H1 (cell line): ENCODE data around the gene CEBPE. TPM values are rescaled to one million over a fixed set of nuclear protein-coding genes. Genes with fewer than 3 reads are reported as not detected.

Experiments
- CBX5 ChIP-seq: fragments of 300-800, 300-1000 bp; sonication (generic); IDR thresholded peaks from 2 replicates; pipeline ENCODE4 v1.7.1; 2016; ENCODE audit warnings: antibody characterized with exemption, low read length, low read depth
- JUN ChIP-seq: IDR thresholded peaks from 2 replicates; pipeline ENCODE4 v1.6.1; 2011; ENCODE audit warnings: low read depth, mild to moderate bottlenecking, improper control_type of control experiment, low read length
- KDM1A ChIP-seq: fragments of 200-600, 300-600 bp; sonication (generic); IDR thresholded peaks from 2 replicates; pipeline ENCODE4 v1.7.1; 2016; ENCODE audit warnings: mild to moderate bottlenecking, low read length, borderline replicate concordance
- TAF1 ChIP-seq: IDR thresholded peaks from 2 replicates; pipeline ENCODE4 v1.6.1; 2011; ENCODE audit warnings: mild to moderate bottlenecking, low read depth, low read length
- polyA plus RNA-seq, 7 experiments: library from polyadenylated mRNA; depleted of rRNA in 3 of 7; stranded (reverse) in 5 of 7; unstranded in 2 of 7; fragments of >200 nt in 5 of 7; fragments of 200-250 nt in 2 of 7; gene quantifications; 1 replicate in 5 of 7; 2 replicates in 1 of 7; 4 replicates in 1 of 7; pipeline versions ENCODE4 v1.2.1 to v1.2.3, GENCODE V29; 2011 to 2013; ENCODE audit warnings: missing spikeins in 2 of 7, mixed read lengths in 2 of 7
- total RNA-seq: library from RNA; stranded (reverse); fragmentation: NEBNext Ultra II Directional; extraction: Animal tissue kit (Norgen Biotek cat#: 25700); gene quantifications from 2 replicates; pipeline ENCODE4 v1.2.1, GENCODE V29; 2021
- TF ChIP-seq, protein P1 (sequence below): IDR thresholded peaks from 2 replicates; pipeline ENCODE4 v1.6.1; 2012; ENCODE audit warnings: low read length, inconsistent platforms
- TF ChIP-seq, protein P2 (sequence below): IDR thresholded peaks from 2 replicates; pipeline ENCODE4 v1.6.1; 2012; ENCODE audit warnings: inconsistent platforms

The CEBPE gene
- total and polyA plus RNA-seq, 2 of the 8 experiments (the other 6 are each of a cell fraction or from before 2014, with no cell fraction given): 0.05 TPM; not detected in 1

DNA sequence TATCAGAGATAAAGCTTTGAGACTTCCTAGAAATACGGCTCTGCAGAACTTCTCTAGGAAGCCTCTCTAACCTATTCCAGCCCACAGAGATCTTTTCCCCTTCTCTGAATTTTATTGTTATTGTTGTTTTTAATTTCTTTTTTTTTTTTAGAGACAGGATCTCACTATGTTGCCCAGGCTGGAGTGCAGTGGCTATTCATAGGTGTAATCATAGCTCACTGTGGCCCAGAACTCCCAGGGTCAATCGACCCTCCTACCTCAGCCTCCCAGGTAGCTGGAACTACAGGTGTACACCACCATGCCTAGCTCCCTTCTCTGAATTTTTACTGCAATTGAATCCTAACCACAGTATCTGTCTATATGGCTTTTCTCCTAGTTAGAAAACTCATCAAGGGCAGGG is 44.8 kb upstream of the CEBPE start (continued):
- TF ChIP-seq, protein P1, sequence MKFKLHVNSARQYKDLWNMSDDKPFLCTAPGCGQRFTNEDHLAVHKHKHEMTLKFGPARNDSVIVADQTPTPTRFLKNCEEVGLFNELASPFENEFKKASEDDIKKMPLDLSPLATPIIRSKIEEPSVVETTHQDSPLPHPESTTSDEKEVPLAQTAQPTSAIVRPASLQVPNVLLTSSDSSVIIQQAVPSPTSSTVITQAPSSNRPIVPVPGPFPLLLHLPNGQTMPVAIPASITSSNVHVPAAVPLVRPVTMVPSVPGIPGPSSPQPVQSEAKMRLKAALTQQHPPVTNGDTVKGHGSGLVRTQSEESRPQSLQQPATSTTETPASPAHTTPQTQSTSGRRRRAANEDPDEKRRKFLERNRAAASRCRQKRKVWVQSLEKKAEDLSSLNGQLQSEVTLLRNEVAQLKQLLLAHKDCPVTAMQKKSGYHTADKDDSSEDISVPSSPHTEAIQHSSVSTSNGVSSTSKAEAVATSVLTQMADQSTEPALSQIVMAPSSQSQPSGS: no peak
- TF ChIP-seq JUN (no peak), KDM1A (no peak), CBX5 (no peak), TAF1 (no peak)
- TF ChIP-seq, protein P2, sequence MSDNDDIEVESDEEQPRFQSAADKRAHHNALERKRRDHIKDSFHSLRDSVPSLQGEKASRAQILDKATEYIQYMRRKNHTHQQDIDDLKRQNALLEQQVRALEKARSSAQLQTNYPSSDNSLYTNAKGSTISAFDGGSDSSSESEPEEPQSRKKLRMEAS: no peak
